ENCODE results near the gene ASCL5. TPM values are rescaled to one million over a fixed set of nuclear protein-coding genes. Genes with fewer than 3 reads are reported as not detected.

The ASCL5 gene
- polyA plus RNA-seq, 2 donors: not detected

DNA sequence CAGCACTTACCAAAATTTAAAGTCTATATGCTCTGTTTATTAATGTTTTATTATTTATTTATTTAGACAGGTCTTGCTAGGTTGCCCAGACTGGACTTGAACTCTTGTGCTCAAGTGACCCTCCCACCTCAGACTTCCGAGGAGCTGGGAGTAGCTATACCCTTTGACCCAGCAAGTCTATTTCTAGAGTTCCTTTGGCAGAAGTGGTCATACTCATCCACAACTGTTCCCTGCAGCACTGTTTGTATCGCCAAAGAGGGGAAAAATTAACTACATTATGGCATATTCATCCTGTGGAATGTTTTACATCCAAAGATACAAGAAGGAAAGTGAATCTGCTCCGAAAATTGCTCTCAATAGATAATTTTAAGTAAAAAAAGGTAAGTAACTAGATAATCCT, 43.2 kb downstream of the ASCL5 start:
- Histone ChIP-seq H3K4me1 (ENCODE audit: control insufficient read depth in 2 of 2, insufficient read depth in 2 of 2, low read length in 1 of 2) (no peaks in the 10 kb centered on the region), H3K27me3 (ENCODE audit: control insufficient read depth in 1 of 2, insufficient read depth in 2 of 2, low read length in 2 of 2) (no peaks in the 10 kb centered on the region), H3K27ac (ENCODE audit: low read depth in 2 of 2, low read length in 1 of 2) (no peak overlapping the region), H3K9me3 (ENCODE audit: control insufficient read depth in 2 of 2, insufficient read depth in 1 of 2, low read depth in 1 of 2, low read length in 1 of 2) (no peaks in the 10 kb centered on the region), H3K36me3 (ENCODE audit: control insufficient read depth in 2 of 2, insufficient read depth in 2 of 2, low read length in 1 of 2) (no peaks in the 10 kb centered on the region), H3K4me3 (ENCODE audit: low read depth in 1 of 2, low read length in 2 of 2) (no peak overlapping the region)
- WGBS, 2 donors: 65 to 76% methylated on average over 3 of the region's 3 CpGs

DNA sequence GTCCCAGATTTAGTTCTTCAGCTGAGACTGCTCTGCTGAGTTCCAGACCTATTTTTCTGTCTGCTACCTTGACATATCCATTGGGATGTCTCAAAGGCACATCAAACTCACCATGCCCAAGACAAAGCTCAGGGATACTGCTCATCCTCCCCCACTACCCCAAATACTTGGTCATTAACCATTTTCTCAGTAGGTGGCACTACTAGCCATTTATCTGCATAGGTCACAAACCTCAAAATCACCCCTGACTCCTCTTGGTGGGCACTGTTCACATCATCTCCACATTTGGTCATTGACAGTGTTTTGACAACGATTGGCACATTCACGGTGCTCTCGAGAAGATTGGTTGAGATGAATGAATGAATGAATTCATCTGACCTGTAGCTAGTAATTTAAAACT, 46.8 kb downstream of the ASCL5 start:
- H3K36me3 ChIP-seq (ENCODE audit: control insufficient read depth in 2 of 2, insufficient read depth in 2 of 2, low read length in 1 of 2): no peaks in the 10 kb centered on the region
- no peaks in the 10 kb centered on the region for H3K4me1 ChIP-seq (ENCODE audit: control insufficient read depth in 2 of 2, insufficient read depth in 2 of 2, low read length in 1 of 2)
- no peak overlapping the region for H3K27ac ChIP-seq (ENCODE audit: low read depth in 2 of 2, low read length in 1 of 2)
- H3K4me3 ChIP-seq (ENCODE audit: low read depth in 1 of 2, low read length in 2 of 2): no peak overlapping the region
- H3K27me3 ChIP-seq (ENCODE audit: control insufficient read depth in 1 of 2, insufficient read depth in 2 of 2, low read length in 2 of 2): no peaks in the 10 kb centered on the region
- H3K9me3 ChIP-seq (ENCODE audit: control insufficient read depth in 2 of 2, insufficient read depth in 1 of 2, low read depth in 1 of 2, low read length in 1 of 2): no peaks in the 10 kb centered on the region
- 95 to 96% methylated on average over 3 of the region's 3 CpGs for WGBS, 2 donors

DNA sequence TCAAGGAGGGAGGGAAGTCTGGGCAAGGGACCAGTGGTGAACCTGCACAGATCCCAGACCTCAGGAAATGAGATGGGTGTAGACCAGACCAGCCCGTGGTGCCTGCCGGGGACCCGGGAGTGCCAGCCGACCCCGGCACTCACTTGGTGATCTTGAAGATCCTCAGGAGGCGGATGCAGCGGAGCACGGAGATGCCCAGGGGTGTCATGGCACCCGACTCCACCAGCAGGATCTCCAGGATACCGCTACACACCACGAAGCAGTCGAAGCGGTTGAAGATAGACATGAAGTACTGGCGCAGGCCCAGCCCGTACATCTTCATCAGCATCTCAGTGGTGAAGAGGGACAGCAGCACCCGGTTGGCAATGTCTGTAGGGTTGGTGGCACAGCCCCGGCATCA, 49.2 kb downstream of the ASCL5 start:
- Histone ChIP-seq H3K27me3 (ENCODE audit: control insufficient read depth in 1 of 2, insufficient read depth in 2 of 2, low read length in 2 of 2) (no peaks in the 10 kb centered on the region), H3K36me3 (ENCODE audit: control insufficient read depth in 2 of 2, insufficient read depth in 2 of 2, low read length in 1 of 2) (no peaks in the 10 kb centered on the region)
- 91% methylated on average over 17 of the region's 17 CpGs for WGBS, 2 donors

DNA sequence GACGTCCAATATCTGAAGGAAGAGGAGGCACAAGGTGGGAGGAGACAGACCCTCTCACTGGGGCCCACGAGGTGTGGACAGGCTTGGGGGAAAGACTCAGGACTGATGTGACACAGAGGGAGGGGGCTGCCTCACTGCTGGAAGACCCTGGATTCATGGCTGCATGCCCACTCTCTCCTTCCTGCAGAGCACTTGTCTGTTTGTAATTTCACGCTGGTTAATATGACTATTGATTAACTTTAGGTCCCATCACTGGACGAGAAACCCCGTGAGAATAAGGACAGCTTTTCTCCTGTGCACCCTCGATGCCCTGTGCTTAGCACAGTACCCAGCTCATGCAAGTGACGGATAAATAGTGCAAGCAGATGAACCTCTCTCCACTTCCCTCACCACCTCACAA, 49.9 kb downstream of the ASCL5 start:
- Histone ChIP-seq H3K9me3 (ENCODE audit: control insufficient read depth in 2 of 2, insufficient read depth in 1 of 2, low read depth in 1 of 2, low read length in 1 of 2) (no peaks in the 10 kb centered on the region), H3K27me3 (ENCODE audit: control insufficient read depth in 1 of 2, insufficient read depth in 2 of 2, low read length in 2 of 2) (no peaks in the 10 kb centered on the region)
- 68 to 85% methylated on average over 7 of the region's 7 CpGs for WGBS, 2 donors

More for the DNA sequence above, 49.2 kb downstream of the ASCL5 start:
- H3K27ac ChIP-seq (ENCODE audit: low read depth in 2 of 2, low read length in 1 of 2): no peak overlapping the region
- H3K4me3 ChIP-seq (ENCODE audit: low read depth in 1 of 2, low read length in 2 of 2): no peak overlapping the region
- H3K9me3 ChIP-seq (ENCODE audit: control insufficient read depth in 2 of 2, insufficient read depth in 1 of 2, low read depth in 1 of 2, low read length in 1 of 2): no peaks in the 10 kb centered on the region
- H3K4me1 ChIP-seq (ENCODE audit: control insufficient read depth in 2 of 2, insufficient read depth in 2 of 2, low read length in 1 of 2): no peaks in the 10 kb centered on the region

DNA sequence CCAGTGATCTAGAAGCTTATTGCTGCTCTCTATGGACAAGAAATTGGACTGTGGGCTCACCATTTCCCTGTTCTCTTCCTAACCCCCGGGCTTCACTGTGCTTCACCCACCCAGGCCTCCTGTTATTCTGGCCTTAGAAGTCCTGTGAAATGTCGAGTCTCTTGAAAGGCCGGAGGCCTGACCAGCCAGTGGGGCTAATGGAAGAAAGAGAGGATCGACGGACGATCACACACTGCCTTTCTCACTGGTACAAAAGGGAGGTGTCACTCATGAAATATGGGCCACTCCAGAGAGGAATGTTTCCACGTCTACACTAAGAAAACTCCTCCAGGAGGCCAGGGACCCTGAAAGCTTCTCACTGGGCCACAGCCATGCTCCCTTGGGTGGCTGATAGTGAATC, 50.9 kb downstream of the ASCL5 start:
- no peaks in the 10 kb centered on the region for H3K9me3 ChIP-seq (ENCODE audit: control insufficient read depth in 2 of 2, insufficient read depth in 1 of 2, low read depth in 1 of 2, low read length in 1 of 2)
- no peaks in the 10 kb centered on the region for H3K4me1 ChIP-seq (ENCODE audit: control insufficient read depth in 2 of 2, insufficient read depth in 2 of 2, low read length in 1 of 2)
- H3K36me3 ChIP-seq (ENCODE audit: control insufficient read depth in 2 of 2, insufficient read depth in 2 of 2, low read length in 1 of 2): no peaks in the 10 kb centered on the region
- no peak overlapping the region for H3K4me3 ChIP-seq (ENCODE audit: low read depth in 1 of 2, low read length in 2 of 2)
- WGBS, 2 donors: 73 to 82% methylated on average over 7 of the region's 7 CpGs
- no peak overlapping the region for H3K27ac ChIP-seq (ENCODE audit: low read depth in 2 of 2, low read length in 1 of 2)
- H3K27me3 ChIP-seq (ENCODE audit: control insufficient read depth in 1 of 2, insufficient read depth in 2 of 2, low read length in 2 of 2): no peaks in the 10 kb centered on the region

More for the DNA sequence above, 49.9 kb downstream of the ASCL5 start:
- Histone ChIP-seq H3K4me3 (ENCODE audit: low read depth in 1 of 2, low read length in 2 of 2) (no peak overlapping the region), H3K27ac (ENCODE audit: low read depth in 2 of 2, low read length in 1 of 2) (no peak overlapping the region), H3K4me1 (ENCODE audit: control insufficient read depth in 2 of 2, insufficient read depth in 2 of 2, low read length in 1 of 2) (no peaks in the 10 kb centered on the region), H3K36me3 (ENCODE audit: control insufficient read depth in 2 of 2, insufficient read depth in 2 of 2, low read length in 1 of 2) (no peaks in the 10 kb centered on the region)

DNA sequence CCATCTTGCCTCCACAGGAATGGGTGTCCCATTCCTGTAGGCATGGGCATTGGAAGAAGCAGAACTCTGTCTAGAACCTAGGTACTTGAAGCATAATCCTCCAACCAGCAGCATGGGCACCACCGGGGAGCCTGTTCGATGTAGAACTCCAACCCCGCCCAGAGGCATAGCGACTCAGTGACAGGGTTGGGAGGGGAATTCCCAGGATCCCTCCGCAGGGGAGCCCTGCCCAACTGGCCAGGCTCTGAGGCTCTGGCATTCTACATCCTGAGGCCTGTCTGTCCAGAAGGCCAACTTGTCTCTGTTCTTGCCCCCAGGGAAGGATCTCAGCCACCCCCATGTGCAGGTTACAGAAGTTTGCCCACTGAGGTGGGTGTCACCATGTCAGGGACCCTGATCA, 53.0 kb downstream of the ASCL5 start:
- Histone ChIP-seq H3K9me3 (ENCODE audit: control insufficient read depth in 2 of 2, insufficient read depth in 1 of 2, low read depth in 1 of 2, low read length in 1 of 2) (no peaks in the 10 kb centered on the region), H3K27ac (ENCODE audit: low read depth in 2 of 2, low read length in 1 of 2) (no peak overlapping the region), H3K4me3 (ENCODE audit: low read depth in 1 of 2, low read length in 2 of 2) (no peak overlapping the region), H3K27me3 (ENCODE audit: control insufficient read depth in 1 of 2, insufficient read depth in 2 of 2, low read length in 2 of 2) (no peaks in the 10 kb centered on the region), H3K36me3 (ENCODE audit: control insufficient read depth in 2 of 2, insufficient read depth in 2 of 2, low read length in 1 of 2) (no peaks in the 10 kb centered on the region), H3K4me1 (ENCODE audit: control insufficient read depth in 2 of 2, insufficient read depth in 2 of 2, low read length in 1 of 2) (no peaks in the 10 kb centered on the region)
- 75 to 98% methylated on average over 5 of the region's 5 CpGs for WGBS, 2 donors

DNA sequence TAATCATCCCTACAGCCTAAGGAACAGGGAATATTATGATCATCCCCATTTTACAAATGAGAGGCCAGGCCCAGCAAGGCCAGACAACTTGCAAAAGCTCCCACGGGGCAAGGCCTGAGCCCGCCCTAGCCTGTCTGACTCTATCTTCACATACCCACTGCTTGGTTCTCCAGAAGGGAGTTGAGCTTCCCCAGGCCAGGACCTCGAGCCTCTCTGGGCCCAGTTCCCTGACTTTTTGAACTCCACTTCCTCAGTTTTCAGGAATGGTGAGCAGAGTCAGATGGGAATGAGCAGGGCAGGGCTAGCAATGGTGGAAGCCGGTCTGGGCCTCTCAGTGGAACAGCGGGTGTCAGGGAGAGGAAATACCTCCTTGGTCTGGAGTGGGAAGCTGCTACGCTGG, 54.1 kb downstream of the ASCL5 start:
- Histone ChIP-seq H3K27ac (ENCODE audit: low read depth in 2 of 2, low read length in 1 of 2) (no peak overlapping the region), H3K27me3 (ENCODE audit: control insufficient read depth in 1 of 2, insufficient read depth in 2 of 2, low read length in 2 of 2) (no peaks in the 10 kb centered on the region), H3K4me1 (ENCODE audit: control insufficient read depth in 2 of 2, insufficient read depth in 2 of 2, low read length in 1 of 2) (no peaks in the 10 kb centered on the region), H3K36me3 (ENCODE audit: control insufficient read depth in 2 of 2, insufficient read depth in 2 of 2, low read length in 1 of 2) (no peaks in the 10 kb centered on the region), H3K4me3 (ENCODE audit: low read depth in 1 of 2, low read length in 2 of 2) (no peak overlapping the region), H3K9me3 (ENCODE audit: control insufficient read depth in 2 of 2, insufficient read depth in 1 of 2, low read depth in 1 of 2, low read length in 1 of 2) (no peaks in the 10 kb centered on the region)
- 79 to 87% methylated on average over 6 of the region's 6 CpGs for WGBS, 2 donors

DNA sequence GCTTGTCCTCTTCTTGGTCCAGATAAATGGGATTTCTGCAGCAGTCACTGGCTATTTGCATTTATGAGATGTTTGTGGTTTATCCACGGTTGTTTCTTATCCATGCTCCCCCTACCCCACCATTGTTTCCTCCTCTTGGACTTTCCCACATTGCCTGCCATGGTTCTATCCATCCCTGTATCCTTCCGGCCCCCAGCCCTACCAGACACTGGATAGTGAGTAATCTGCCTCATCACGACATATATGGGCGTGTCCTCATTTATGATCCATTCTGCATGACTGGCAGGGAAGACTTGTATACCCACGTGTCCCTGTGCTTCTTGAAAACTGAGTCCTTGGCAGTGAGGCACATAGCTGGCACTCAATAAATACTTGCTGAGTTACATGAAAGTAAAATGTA, 54.8 kb downstream of the ASCL5 start:
- no peak overlapping the region for H3K4me3 ChIP-seq (ENCODE audit: low read depth in 1 of 2, low read length in 2 of 2)
- H3K9me3 ChIP-seq (ENCODE audit: control insufficient read depth in 2 of 2, insufficient read depth in 1 of 2, low read depth in 1 of 2, low read length in 1 of 2): no peaks in the 10 kb centered on the region
- no peak overlapping the region for H3K27ac ChIP-seq (ENCODE audit: low read depth in 2 of 2, low read length in 1 of 2)
- WGBS, 2 donors: 51 to 62% methylated on average over 5 of the region's 5 CpGs
- no peaks in the 10 kb centered on the region for H3K36me3 ChIP-seq (ENCODE audit: control insufficient read depth in 2 of 2, insufficient read depth in 2 of 2, low read length in 1 of 2)
- no peaks in the 10 kb centered on the region for H3K27me3 ChIP-seq (ENCODE audit: control insufficient read depth in 1 of 2, insufficient read depth in 2 of 2, low read length in 2 of 2)
- no peaks in the 10 kb centered on the region for H3K4me1 ChIP-seq (ENCODE audit: control insufficient read depth in 2 of 2, insufficient read depth in 2 of 2, low read length in 1 of 2)

DNA sequence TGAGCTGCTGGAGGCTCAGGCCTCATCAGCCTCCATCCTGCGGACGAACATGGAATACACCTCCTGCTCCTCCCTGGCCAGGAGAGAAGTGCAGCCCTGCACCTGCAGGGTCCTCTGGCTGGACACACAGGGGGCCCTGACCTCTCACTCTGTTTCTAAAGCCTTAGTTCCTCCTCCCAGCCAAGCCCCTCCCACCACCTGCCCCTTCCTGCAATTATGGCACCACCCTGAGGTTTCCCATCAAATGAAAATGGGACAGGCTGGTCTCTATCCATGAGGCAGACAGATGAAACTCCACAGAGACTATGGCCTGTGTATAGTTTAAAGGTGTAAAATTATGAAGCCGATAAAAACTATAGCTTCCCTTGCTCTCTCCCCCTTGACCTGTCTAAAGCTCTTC, 57.3 kb downstream of the ASCL5 start:
- Histone ChIP-seq H3K4me3 (ENCODE audit: low read depth in 1 of 2, low read length in 2 of 2) (no peak overlapping the region), H3K9me3 (ENCODE audit: control insufficient read depth in 2 of 2, insufficient read depth in 1 of 2, low read depth in 1 of 2, low read length in 1 of 2) (no peaks in the 10 kb centered on the region), H3K27ac (ENCODE audit: low read depth in 2 of 2, low read length in 1 of 2) (no peak overlapping the region), H3K27me3 (ENCODE audit: control insufficient read depth in 1 of 2, insufficient read depth in 2 of 2, low read length in 2 of 2) (no peaks in the 10 kb centered on the region), H3K36me3 (ENCODE audit: control insufficient read depth in 2 of 2, insufficient read depth in 2 of 2, low read length in 1 of 2) (no peaks in the 10 kb centered on the region), H3K4me1 (ENCODE audit: control insufficient read depth in 2 of 2, insufficient read depth in 2 of 2, low read length in 1 of 2) (no peaks in the 10 kb centered on the region)
- 88 to 96% methylated on average over 3 of the region's 3 CpGs for WGBS, 2 donors

DNA sequence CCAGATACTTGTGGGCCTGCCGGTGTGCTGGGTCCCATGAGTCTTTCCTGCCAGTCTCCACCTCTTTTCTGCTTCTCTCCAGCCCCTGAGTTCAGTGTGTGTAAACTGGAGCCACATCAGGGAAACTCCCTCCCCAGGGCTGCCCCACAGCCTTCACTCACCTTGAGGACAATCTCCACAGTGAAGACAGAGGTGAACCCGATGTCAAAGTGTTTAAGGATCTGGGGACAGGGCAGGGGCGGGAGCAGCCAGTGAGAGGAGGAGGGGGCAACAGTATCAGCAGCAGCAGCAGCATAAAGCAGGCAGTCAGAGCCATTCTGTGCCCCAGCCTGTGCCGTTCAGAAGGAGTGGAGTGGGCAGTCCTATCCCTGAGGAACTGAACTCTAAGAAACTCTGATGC, 58.0 kb downstream of the ASCL5 start:
- H3K27me3 ChIP-seq (ENCODE audit: control insufficient read depth in 1 of 2, insufficient read depth in 2 of 2, low read length in 2 of 2): no peaks in the 10 kb centered on the region
- H3K27ac ChIP-seq (ENCODE audit: low read depth in 2 of 2, low read length in 1 of 2): no peak overlapping the region
- H3K4me3 ChIP-seq (ENCODE audit: low read depth in 1 of 2, low read length in 2 of 2): no peak overlapping the region
- no peaks in the 10 kb centered on the region for H3K9me3 ChIP-seq (ENCODE audit: control insufficient read depth in 2 of 2, insufficient read depth in 1 of 2, low read depth in 1 of 2, low read length in 1 of 2)
- H3K4me1 ChIP-seq (ENCODE audit: control insufficient read depth in 2 of 2, insufficient read depth in 2 of 2, low read length in 1 of 2): no peaks in the 10 kb centered on the region
- H3K36me3 ChIP-seq (ENCODE audit: control insufficient read depth in 2 of 2, insufficient read depth in 2 of 2, low read length in 1 of 2): no peaks in the 10 kb centered on the region
- WGBS, 2 donors: 62 to 67% methylated on average over 4 of the region's 4 CpGs

Measured in esophagus (tissue), 2 donors.